Measurements from ENCODE around the gene AFG1L.

GRCh38 chr6:108451816-108452215, 157.0 kb downstream of the AFG1L start:
- TF ChIP-seq CTCF (IDR thresholded peaks at IDR 0.05), result no peak
- no peak for TF ChIP-seq POLR2A (IDR thresholded peaks at IDR 0.05)

Data from heart left ventricle (tissue), 13 donors.